ENCODE results near the gene NOTCH1. TPM values are rescaled to one million over a fixed set of nuclear protein-coding genes. Genes with fewer than 3 reads are reported as not detected.

NOTCH1 gene
- total and polyA plus RNA-seq, 2 of the 13 experiments (the other 11 are each of a cell fraction or from before 2014, with no cell fraction given), result 0.09 to 0.35 TPM

GRCh38 chr9:136567651-136568287 lies 21.9 kb upstream of the NOTCH1 start (continued):
- TF ChIP-seq CREM (IDR thresholded peaks at IDR 0.05) (no peak), CREM (CRISPR knock-in tag; IDR thresholded peaks at IDR 0.05) (no peak), FOXM1 (CRISPR knock-in tag; IDR thresholded peaks at IDR 0.05) (no peak), DMAP1 (CRISPR knock-in tag; IDR thresholded peaks at IDR 0.05) (no peak), ELF4 (CRISPR knock-in tag; IDR thresholded peaks at IDR 0.05; ENCODE audit: borderline replicate concordance) (no peak), ARID5B (CRISPR knock-in tag; IDR thresholded peaks at IDR 0.05) (peak; percentile 41), DNMT3B (CRISPR knock-in tag; conservative IDR thresholded peaks at IDR 0.05) (peak; percentile 97), ZBTB25 (CRISPR knock-in tag; IDR thresholded peaks at IDR 0.05) (no peak), RNF2 (conservative IDR thresholded peaks at IDR 0.05; ENCODE audit: low read depth) (peak; percentile 91; the same call in 1 of the 2 replicates), NONO (IDR thresholded peaks at IDR 0.05) (no peak), NONO (CRISPR knock-in tag; conservative IDR thresholded peaks at IDR 0.05) (no peak), ZNF850 (CRISPR knock-in tag; conservative IDR thresholded peaks at IDR 0.05) (no peak), NR2F6 (IDR thresholded peaks at IDR 0.05) (no peak), NR2F6 (CRISPR knock-in tag; IDR thresholded peaks at IDR 0.05) (peak; percentile 46; the same call in 1 of the 2 replicates), JARID2 (CRISPR knock-in tag; IDR thresholded peaks at IDR 0.05; ENCODE audit: insufficient replicate concordance) (peak; percentile 60), ZNF501 (CRISPR knock-in tag; IDR thresholded peaks at IDR 0.05) (0 out of 2 replicates have a peak, but pooled peaks have one; percentile 47), SIX4 (CRISPR knock-in tag; IDR thresholded peaks at IDR 0.05) (no peak), ZNF564 (CRISPR knock-in tag; IDR thresholded peaks at IDR 0.05) (0 out of 2 replicates have a peak, but pooled peaks have one; percentile 23)
- TF ChIP-seq, protein P1, sequence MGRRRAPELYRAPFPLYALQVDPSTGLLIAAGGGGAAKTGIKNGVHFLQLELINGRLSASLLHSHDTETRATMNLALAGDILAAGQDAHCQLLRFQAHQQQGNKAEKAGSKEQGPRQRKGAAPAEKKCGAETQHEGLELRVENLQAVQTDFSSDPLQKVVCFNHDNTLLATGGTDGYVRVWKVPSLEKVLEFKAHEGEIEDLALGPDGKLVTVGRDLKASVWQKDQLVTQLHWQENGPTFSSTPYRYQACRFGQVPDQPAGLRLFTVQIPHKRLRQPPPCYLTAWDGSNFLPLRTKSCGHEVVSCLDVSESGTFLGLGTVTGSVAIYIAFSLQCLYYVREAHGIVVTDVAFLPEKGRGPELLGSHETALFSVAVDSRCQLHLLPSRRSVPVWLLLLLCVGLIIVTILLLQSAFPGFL (CRISPR knock-in tag; IDR thresholded peaks at IDR 0.05), result no peak
- TF ChIP-seq, protein P2, sequence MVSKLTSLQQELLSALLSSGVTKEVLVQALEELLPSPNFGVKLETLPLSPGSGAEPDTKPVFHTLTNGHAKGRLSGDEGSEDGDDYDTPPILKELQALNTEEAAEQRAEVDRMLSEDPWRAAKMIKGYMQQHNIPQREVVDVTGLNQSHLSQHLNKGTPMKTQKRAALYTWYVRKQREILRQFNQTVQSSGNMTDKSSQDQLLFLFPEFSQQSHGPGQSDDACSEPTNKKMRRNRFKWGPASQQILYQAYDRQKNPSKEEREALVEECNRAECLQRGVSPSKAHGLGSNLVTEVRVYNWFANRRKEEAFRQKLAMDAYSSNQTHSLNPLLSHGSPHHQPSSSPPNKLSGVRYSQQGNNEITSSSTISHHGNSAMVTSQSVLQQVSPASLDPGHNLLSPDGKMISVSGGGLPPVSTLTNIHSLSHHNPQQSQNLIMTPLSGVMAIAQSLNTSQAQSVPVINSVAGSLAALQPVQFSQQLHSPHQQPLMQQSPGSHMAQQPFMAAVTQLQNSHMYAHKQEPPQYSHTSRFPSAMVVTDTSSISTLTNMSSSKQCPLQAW (CRISPR knock-in tag; IDR thresholded peaks at IDR 0.05), result peak; percentile 49; the same call in 1 of the 2 replicates
- TF ChIP-seq, protein P3, sequence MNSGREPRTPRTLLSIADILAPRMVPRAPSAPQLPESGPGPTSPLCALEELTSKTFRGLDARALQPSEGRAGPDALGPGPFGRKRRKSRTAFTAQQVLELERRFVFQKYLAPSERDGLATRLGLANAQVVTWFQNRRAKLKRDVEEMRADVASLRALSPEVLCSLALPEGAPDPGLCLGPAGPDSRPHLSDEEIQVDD (CRISPR knock-in tag; IDR thresholded peaks at IDR 0.05; ENCODE audit: borderline replicate concordance), result peak; percentile 41; the same call in 1 of the 2 replicates
